Thoracic aorta (tissue), 2 donors: ENCODE results near the gene RAP1A. TPM values are rescaled to one million over a fixed set of nuclear protein-coding genes. Genes with fewer than 3 reads are reported as not detected.

Source experiments
- ATAC-seq: fragments of 150-250 bp; one replicate; pipeline ENCODE4 v1.8.0; 2017; ENCODE audit warnings: low read depth; ENCODE audit not compliant: insufficient number of reproducible peaks, low FRiP score
- DNase-seq: peaks from one replicate; pipeline ENCODE4 v3.0.0-alpha.2; 2020; ENCODE audit warnings: low spot score
- H3K27ac ChIP-seq, 2 donors: fragments of 200-600 bp; sonication (generic); 1 replicate in 1 of 2; 2 replicates in 1 of 2; pipeline ENCODE4 v1.5.1; 2016; ENCODE audit warnings: mild to moderate bottlenecking in 2 of 2, moderate library complexity in 2 of 2
- H3K27me3 ChIP-seq: fragments of 200-600 bp; sonication (generic); replicated peaks from 2 replicates; pipeline ENCODE4 v1.6.0; 2016; ENCODE audit warnings: mild to moderate bottlenecking; ENCODE audit not compliant: insufficient read depth
- H3K36me3 ChIP-seq: fragments of 200-600 bp; sonication (generic); one replicate; pipeline ENCODE4 v1.5.1; 2016
- H3K4me1 ChIP-seq, 2 donors: fragments of 200-600 bp; sonication (generic); 1 replicate in 1 of 2; 2 replicates in 1 of 2; pipeline versions ENCODE4 v1.5.1 to v1.6.0; 2016; ENCODE audit warnings: low read depth in 2 of 2, mild to moderate bottlenecking in 1 of 2; ENCODE audit not compliant: control insufficient read depth in 1 of 2
- H3K4me3 ChIP-seq: fragments of 200-600 bp; sonication (generic); 2 replicates; pipeline ENCODE4 v1.5.1; 2016; ENCODE audit warnings: mild to moderate bottlenecking
- H3K9me3 ChIP-seq: fragments of 200-600 bp; sonication (generic); 2 replicates; pipeline ENCODE4 v1.5.1; 2016
- total RNA-seq, 2 donors: library from RNA; depleted of rRNA; stranded (reverse); fragments of >200 nt; gene quantifications; one replicate each; pipeline versions ENCODE4 v1.1.0 to v1.2.3, GENCODE V29; 2016
- TF ChIP-seq, protein P1 (sequence below): fragments of 200-600 bp; sonication (generic); IDR thresholded peaks from one replicate; pipeline ENCODE4 v1.5.1; 2019; ENCODE audit warnings: antibody characterized with exemption

The RAP1A gene
- total RNA-seq, 2 donors from 2014 or later: 67.4 to 75.0 TPM

DNA sequence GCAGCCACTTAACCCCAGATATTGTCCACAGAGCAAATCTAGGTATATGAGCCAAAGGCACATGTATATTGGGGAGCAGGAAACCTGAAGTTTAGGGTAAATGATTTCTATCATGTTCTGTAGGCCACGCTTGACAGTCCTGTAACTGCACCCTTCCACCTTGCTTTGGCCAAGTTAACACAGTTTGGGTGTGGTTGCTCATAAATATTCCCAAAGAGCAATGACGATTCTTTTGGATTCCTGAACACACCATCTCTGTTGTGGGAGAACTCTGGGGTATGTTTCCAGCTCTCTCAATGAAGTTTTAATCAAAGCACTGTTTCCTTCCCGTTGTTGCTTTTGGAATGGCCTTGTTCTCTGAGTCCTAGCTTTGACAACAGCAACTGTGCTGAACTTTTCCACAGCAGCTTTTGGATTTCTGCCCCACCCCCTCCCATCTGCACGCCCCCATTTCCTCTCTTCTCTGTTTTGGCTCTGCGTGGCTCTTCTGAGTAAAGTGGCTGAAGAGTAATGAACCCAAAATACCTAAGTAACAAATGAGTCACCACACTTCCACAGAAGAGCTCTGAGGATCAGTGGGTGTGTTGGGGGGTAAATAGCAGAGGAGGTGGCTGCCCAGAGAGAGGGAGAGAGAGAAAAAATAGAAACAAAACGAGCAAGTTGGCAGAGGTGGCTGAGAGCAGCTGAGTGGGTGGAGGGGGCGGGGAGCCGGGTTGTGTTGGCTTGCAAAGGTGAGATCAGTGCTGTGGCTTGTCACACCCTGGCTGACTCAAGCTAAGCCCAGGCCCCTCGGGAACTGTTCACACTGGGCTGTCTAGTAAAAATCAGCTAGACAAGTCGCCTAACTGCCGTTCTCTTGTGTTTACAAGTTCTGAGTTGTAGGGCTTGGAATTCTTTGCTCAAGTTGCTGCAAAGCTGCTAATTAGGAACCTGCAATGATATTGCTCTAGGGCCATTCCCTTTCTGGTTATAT, 26.9 kb upstream of the RAP1A start:
- ATAC-seq (peak; percentile 99), DNase-seq (peak; percentile 91)
- Histone ChIP-seq H3K4me3 (peak overlapping the region; percentile 48), H3K27ac (peak overlapping the region; percentile 87 to 88), H3K4me1 (peaks cover 20 to 27% of the 10 kb centered on the region in 2 donors), H3K27me3 (no peaks in the 10 kb centered on the region), H3K9me3 (no peaks in the 10 kb centered on the region), H3K36me3 (no peaks in the 10 kb centered on the region)
- TF ChIP-seq, protein P1, sequence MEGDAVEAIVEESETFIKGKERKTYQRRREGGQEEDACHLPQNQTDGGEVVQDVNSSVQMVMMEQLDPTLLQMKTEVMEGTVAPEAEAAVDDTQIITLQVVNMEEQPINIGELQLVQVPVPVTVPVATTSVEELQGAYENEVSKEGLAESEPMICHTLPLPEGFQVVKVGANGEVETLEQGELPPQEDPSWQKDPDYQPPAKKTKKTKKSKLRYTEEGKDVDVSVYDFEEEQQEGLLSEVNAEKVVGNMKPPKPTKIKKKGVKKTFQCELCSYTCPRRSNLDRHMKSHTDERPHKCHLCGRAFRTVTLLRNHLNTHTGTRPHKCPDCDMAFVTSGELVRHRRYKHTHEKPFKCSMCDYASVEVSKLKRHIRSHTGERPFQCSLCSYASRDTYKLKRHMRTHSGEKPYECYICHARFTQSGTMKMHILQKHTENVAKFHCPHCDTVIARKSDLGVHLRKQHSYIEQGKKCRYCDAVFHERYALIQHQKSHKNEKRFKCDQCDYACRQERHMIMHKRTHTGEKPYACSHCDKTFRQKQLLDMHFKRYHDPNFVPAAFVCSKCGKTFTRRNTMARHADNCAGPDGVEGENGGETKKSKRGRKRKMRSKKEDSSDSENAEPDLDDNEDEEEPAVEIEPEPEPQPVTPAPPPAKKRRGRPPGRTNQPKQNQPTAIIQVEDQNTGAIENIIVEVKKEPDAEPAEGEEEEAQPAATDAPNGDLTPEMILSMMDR: no peak

DNA sequence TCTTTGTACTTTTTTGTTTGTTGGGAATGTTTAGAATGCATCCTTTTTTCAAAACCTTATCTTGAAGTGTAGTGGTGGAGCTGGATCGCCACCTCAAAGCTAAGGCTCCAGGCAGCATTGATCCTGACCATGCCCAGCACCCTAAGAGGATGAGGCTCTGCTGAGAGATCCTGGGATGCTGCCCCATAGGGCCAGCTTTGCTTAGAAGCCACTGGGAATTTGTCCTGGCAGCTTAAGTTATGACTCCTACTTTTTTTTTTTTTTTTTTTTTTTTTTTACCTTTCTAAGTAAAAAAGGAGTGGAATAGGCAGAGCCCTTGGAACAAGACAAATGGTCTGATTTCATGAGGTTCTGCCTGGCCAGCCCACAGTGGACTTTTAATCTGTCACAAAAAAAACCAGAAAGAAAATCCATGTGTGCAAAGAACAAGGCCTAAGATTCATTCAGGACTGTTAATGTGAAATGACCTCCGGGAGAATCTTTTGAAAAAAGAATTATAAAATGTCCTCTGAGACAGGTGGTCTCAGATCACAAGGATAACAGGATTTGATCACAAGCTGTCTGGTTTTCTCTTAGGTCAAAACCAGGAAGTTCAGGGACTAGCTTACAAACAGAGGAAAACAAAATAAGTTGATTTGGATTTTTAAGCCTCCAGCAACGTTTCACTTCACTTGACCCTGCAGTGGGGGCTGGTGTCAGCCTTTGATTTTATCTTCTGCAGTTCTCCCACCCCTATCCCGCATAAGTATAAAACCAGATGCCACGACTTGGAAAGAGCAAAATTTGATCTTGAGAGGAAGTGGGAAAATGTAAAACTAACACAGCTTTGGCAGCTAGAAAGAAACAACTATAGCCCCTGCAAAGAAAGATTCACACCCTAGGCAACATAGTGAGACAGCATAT, 25.9 kb upstream of the RAP1A start:
- Histone ChIP-seq H3K36me3 (no peaks in the 10 kb centered on the region), H3K9me3 (no peaks in the 10 kb centered on the region), H3K27me3 (no peaks in the 10 kb centered on the region), H3K27ac (peak overlapping the region; percentile 78 to 87), H3K4me1 (peaks cover 20 to 27% of the 10 kb centered on the region in 2 donors), H3K4me3 (peak overlapping the region; percentile 48)
- no peak for DNase-seq
- no peak for ATAC-seq
- TF ChIP-seq, protein P1: no peak

DNA sequence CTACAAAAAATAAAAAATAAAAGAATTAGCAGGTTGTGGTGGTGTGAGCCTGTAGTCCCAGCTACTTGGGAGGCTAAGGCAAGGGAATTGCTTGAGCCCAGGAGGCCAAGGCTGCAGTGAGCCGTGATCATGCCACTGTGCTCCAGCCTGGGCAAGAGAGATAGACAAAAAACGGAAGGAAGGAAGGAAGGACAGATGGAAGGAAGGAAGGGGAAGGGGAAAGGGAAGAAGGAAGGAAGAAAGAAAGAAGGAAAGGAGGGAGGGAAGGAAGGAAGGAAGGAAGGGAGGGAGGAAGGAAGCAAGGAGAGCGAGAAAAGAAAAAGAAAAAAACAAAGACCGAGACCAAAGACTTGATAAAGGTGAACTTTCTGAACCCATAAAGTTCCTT, 25.3 kb upstream of the RAP1A start:
- H3K4me1 ChIP-seq: peaks cover 20 to 27% of the 10 kb centered on the region in 2 donors
- H3K9me3 ChIP-seq: no peaks in the 10 kb centered on the region
- H3K36me3 ChIP-seq: no peaks in the 10 kb centered on the region
- H3K27me3 ChIP-seq: no peaks in the 10 kb centered on the region
- TF ChIP-seq, protein P1: no peak
- DNase-seq: no peak
- peak overlapping the region; percentile 78 to 87 for H3K27ac ChIP-seq
- H3K4me3 ChIP-seq: no peak overlapping the region
- ATAC-seq: no peak

DNA sequence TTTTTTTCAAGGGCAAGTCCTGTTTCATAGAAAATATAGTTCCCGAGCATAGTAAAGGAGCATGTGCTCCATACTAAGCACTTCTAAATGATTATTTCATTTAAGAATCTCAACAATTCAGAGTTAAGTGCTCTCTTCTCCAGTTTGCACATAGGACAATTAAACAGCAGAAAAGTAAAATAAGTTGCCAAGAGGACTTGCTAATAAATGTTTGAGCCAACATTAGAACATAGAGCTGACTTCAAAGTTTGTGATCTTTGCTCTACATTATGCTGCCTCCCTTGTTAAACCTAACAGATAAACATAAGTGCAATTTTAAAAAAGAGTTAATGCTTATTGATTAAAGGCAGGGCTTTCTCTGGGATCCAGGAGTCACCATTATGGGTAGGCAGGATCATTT, 23.8 kb upstream of the RAP1A start:
- ATAC-seq: no peak
- DNase-seq: no peak
- no peaks in the 10 kb centered on the region for H3K9me3 ChIP-seq
- no peaks in the 10 kb centered on the region for H3K36me3 ChIP-seq
- TF ChIP-seq, protein P1: no peak
- H3K27ac ChIP-seq: no peak overlapping the region
- H3K27me3 ChIP-seq: no peaks in the 10 kb centered on the region
- peaks cover 20 to 27% of the 10 kb centered on the region in 2 donors for H3K4me1 ChIP-seq
- H3K4me3 ChIP-seq: no peak overlapping the region

DNA sequence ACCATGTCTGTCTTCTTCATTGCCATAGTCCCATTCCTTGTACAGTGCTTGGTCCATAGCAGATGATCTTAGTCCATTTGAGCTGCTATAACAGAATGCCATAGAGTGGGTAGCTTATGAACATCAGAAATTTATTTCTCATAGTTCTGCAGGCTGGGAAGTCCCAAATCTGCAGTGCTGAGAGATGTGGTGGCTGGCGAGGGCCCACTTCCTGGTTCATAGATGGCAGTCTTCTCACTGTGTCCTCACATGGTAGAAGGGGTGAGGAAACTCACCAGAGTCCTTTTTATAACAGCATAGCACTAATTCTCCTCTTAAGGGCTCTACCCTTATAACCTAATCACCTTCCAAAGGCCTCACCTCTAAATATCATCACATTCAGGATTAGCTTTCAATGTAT, 23.1 kb upstream of the RAP1A start:
- TF ChIP-seq, protein P1: no peak
- H3K27ac ChIP-seq: no peak overlapping the region
- H3K4me3 ChIP-seq: no peak overlapping the region
- no peaks in the 10 kb centered on the region for H3K9me3 ChIP-seq
- ATAC-seq: no peak
- no peaks in the 10 kb centered on the region for H3K36me3 ChIP-seq
- no peaks in the 10 kb centered on the region for H3K27me3 ChIP-seq
- no peak for DNase-seq
- peaks cover 20 to 27% of the 10 kb centered on the region in 2 donors for H3K4me1 ChIP-seq
